ENCODE measurements around the gene HYDIN. TPM values are rescaled to one million over a fixed set of nuclear protein-coding genes. Genes with fewer than 3 reads are reported as not detected.
"Not testable (repeated sequence)": the region's sequence is repeated elsewhere in the genome, so short reads cannot be mapped to it uniquely, and the experiment has no call there.

HYDIN gene
- total RNA-seq, 2 donors from 2014 or later, result 0.16 to 0.31 TPM

GRCh38 chr16:71185347-71185746 lies 45.2 kb downstream of the HYDIN start:
- H3K27ac Mint-ChIP-seq, result no peak overlapping the region
- no peak for ATAC-seq
- H3K9me3 Mint-ChIP-seq, result peaks cover 0 to 5% of the 10 kb centered on the region in 2 donors
- H3K36me3 Mint-ChIP-seq, result no peaks in the 10 kb centered on the region
- DNase-seq (ENCODE audit: low spot score in 2 of 2), result no peak

DNA sequence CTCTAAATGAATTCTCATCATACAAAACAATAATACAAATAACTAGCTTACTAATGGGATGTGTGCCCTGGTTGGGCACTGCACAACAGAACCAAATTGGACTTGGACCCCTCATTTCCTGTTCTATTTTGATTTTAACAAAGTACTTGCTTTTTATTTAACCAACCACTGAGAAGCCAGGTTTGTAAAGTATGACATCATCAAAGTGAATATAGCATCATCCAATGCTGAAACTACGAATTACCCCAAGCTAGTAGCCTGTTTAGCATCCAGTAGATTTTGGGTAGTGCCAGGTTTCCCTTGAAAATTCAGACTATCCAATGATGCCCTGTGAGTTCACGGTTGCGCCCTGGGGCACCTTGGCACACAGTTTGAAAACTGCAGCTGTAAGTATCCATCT lies 51.0 kb downstream of the HYDIN start:
- H3K27ac Mint-ChIP-seq, result no peak overlapping the region
- H3K36me3 Mint-ChIP-seq, result no peaks in the 10 kb centered on the region
- no peak for ATAC-seq
- DNase-seq (ENCODE audit: low spot score in 2 of 2), result no peak
- peaks cover 6 to 11% of the 10 kb centered on the region in 2 donors for H3K9me3 Mint-ChIP-seq

- Mint-ChIP-seq H3K9me3 (peaks cover 5 to 6% of the 10 kb centered on the region in 2 donors), H3K27ac (no peak overlapping the region), H3K36me3 (no peaks in the 10 kb centered on the region)
- no peak for DNase-seq (ENCODE audit: low spot score in 2 of 2)
- no peak for ATAC-seq
Measured at GRCh38 chr16:71172481-71173207, 57.9 kb downstream of the HYDIN start.

- H3K36me3 Mint-ChIP-seq; H3K9me3 Mint-ChIP-seq; ATAC-seq; H3K27ac Mint-ChIP-seq; DNase-seq (ENCODE audit: low spot score in 2 of 2): not testable (repeated sequence)
Measured at GRCh38 chr16:71161007-71161406, 69.5 kb downstream of the HYDIN start.

DNA sequence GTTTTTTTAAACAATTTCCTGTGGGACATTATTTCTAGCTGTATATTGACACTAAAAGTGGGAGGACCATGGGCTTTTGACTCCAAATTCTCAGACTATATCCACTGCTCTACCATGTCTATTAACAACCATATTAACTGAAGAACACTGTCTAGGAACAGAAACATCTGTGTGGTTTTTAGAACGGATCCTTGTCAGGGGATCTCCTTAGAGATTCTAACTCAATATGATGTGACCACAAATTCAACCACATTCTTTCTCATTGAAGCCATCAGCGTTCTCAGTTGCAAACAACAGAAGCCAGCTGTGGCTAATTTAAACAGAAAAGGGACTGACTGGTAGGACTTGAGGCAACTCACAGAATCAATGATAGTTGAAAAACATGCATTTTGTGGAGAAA lies 73.2 kb downstream of the HYDIN start:
- DNase-seq (ENCODE audit: low spot score in 2 of 2); H3K36me3 Mint-ChIP-seq; ATAC-seq; H3K9me3 Mint-ChIP-seq; H3K27ac Mint-ChIP-seq: not testable (repeated sequence)

DNA sequence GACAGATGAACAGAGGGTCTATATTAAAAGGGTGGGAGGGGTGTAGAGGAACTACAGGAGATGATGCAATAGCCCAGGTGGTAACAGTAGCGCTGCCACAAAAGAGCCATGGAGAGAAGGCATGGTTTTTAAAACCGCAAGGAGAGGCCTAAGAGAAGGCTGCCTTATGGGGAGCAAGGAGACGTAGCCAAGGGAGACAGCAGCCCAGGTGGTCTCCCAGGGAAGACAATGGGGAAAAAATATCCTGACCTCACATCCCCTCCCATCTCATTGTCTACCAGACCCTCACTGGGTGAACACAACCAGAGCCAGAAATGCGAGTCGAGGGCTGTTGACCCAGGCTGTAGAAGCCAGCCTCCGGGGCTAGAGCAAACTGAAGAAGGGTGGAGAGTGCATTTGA lies 77.2 kb downstream of the HYDIN start:
- not testable (repeated sequence) for H3K27ac Mint-ChIP-seq; H3K9me3 Mint-ChIP-seq; H3K36me3 Mint-ChIP-seq; ATAC-seq; DNase-seq (ENCODE audit: low spot score in 2 of 2)

GRCh38 chr16:71151654-71152053 lies 78.9 kb downstream of the HYDIN start:
- not testable (repeated sequence) for H3K9me3 Mint-ChIP-seq; H3K27ac Mint-ChIP-seq; DNase-seq (ENCODE audit: low spot score in 2 of 2); H3K36me3 Mint-ChIP-seq; ATAC-seq

GRCh38 chr16:71143246-71143645 lies 87.3 kb downstream of the HYDIN start:
- not testable (repeated sequence) for ATAC-seq; H3K36me3 Mint-ChIP-seq; DNase-seq (ENCODE audit: low spot score in 2 of 2); H3K9me3 Mint-ChIP-seq; H3K27ac Mint-ChIP-seq

- not testable (repeated sequence) for DNase-seq (ENCODE audit: low spot score in 2 of 2); H3K9me3 Mint-ChIP-seq; H3K36me3 Mint-ChIP-seq; H3K27ac Mint-ChIP-seq; ATAC-seq
Measured at GRCh38 chr16:71110565-71110964, 120.0 kb downstream of the HYDIN start.

DNA sequence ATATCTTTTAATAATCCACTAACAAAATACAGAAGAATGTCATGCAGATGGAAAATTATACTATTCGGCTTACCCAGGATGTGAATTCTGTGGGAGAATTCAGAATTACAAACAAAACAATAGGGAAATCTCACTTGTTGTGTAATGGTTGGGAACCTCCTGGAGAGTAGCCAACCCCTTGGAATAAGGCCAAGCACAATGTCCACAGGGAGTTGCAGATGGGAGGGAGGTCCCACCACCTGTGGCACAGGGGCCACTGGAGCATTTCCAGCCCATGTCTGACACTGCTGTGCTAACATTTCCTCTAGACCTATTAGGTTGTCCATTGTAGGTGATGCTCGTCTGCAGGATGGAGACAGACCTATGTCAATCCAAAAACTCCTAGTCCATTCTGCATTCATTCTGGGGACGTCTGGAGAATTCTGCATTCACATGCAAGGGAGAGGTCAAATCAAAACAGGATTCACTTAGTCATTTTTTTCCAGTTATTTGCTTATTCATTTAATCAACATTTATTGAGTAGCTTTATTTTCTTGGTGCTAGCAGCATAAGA lies 120.8 kb downstream of the HYDIN start:
- H3K27ac Mint-ChIP-seq; H3K36me3 Mint-ChIP-seq; DNase-seq (ENCODE audit: low spot score in 2 of 2); ATAC-seq; H3K9me3 Mint-ChIP-seq: not testable (repeated sequence)

DNA sequence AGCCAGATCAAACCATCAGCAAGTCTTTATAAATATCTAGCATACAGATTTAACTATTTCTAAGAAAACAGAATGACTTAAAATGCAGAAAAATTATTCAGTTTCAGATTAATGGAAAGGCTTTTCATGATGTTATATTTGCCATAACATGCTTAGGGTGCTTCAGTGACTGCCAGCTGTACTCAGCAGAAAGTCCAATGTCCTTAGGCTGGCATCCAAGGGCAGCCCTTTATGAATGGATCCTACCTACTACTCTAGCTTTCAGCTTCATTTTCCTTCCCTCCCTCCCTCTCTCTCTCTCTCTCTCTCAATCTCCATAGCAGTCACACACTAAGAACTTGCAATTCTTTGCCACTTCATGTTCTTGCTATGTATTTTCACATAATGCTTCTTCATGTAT lies 124.6 kb downstream of the HYDIN start:
- not testable (repeated sequence) for DNase-seq (ENCODE audit: low spot score in 2 of 2); H3K9me3 Mint-ChIP-seq; ATAC-seq; H3K36me3 Mint-ChIP-seq; H3K27ac Mint-ChIP-seq

- not testable (repeated sequence) for H3K9me3 Mint-ChIP-seq; H3K27ac Mint-ChIP-seq; H3K36me3 Mint-ChIP-seq; ATAC-seq; DNase-seq (ENCODE audit: low spot score in 2 of 2)
Measured at GRCh38 chr16:71083573-71083972, 146.9 kb downstream of the HYDIN start.

GRCh38 chr16:71080777-71081176 lies 149.7 kb downstream of the HYDIN start:
- H3K27ac Mint-ChIP-seq; DNase-seq (ENCODE audit: low spot score in 2 of 2); ATAC-seq; H3K36me3 Mint-ChIP-seq; H3K9me3 Mint-ChIP-seq: not testable (repeated sequence)

DNA sequence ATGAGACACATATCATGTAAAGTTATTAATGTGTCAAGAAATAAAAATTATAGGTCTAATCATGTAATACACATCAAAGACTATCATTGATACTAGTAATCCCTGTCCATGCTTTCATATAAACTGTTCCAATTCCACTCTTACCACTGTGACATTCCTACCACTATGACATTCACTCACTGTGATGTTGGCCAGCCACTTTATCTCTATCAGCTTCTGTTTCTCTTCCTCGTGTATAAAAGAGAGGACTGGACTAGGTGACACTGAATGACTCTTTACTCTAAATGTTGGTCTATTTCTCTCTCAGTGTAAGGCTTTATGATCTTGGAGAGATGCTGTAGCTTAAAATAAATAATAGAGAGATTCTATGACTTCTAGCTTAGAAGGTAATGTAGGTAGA lies 150.3 kb downstream of the HYDIN start:
- H3K36me3 Mint-ChIP-seq; H3K27ac Mint-ChIP-seq; ATAC-seq; H3K9me3 Mint-ChIP-seq; DNase-seq (ENCODE audit: low spot score in 2 of 2): not testable (repeated sequence)

- DNase-seq (ENCODE audit: low spot score in 2 of 2); H3K27ac Mint-ChIP-seq; H3K36me3 Mint-ChIP-seq; ATAC-seq; H3K9me3 Mint-ChIP-seq: not testable (repeated sequence)
Measured at GRCh38 chr16:71070651-71071050, 159.9 kb downstream of the HYDIN start.

GRCh38 chr16:71069842-71070241 lies 160.7 kb downstream of the HYDIN start:
- H3K9me3 Mint-ChIP-seq; DNase-seq (ENCODE audit: low spot score in 2 of 2); H3K27ac Mint-ChIP-seq; ATAC-seq; H3K36me3 Mint-ChIP-seq: not testable (repeated sequence)

GRCh38 chr16:71053897-71054609 lies 176.5 kb downstream of the HYDIN start:
- not testable (repeated sequence) for ATAC-seq; H3K36me3 Mint-ChIP-seq; H3K27ac Mint-ChIP-seq; DNase-seq (ENCODE audit: low spot score in 2 of 2); H3K9me3 Mint-ChIP-seq
